GM19025 (cell line): Measurements from ENCODE around the gene LDLRAP1.

Source experiments
- ATAC-seq: cut with Tn5 transposase; IDR thresholded peaks from one replicate; pipeline ENCODE4 v1.9.1; 2021; ENCODE audit warnings: mild to moderate bottlenecking, low read depth, moderate library complexity; ENCODE audit not compliant: unreplicated experiment

Gene LDLRAP1

GRCh38 chr1:25523542-25523941, 19.9 kb upstream of the LDLRAP1 start:
- no peak for ATAC-seq

GRCh38 chr1:25524568-25525360, 18.6 kb upstream of the LDLRAP1 start:
- no peak for ATAC-seq

GRCh38 chr1:25525361-25525688, 18.1 kb upstream of the LDLRAP1 start:
- no peak for ATAC-seq

- ATAC-seq, result no peak
Observed at GRCh38 chr1:25526753-25527152, 16.7 kb upstream of the LDLRAP1 start.

- ATAC-seq, result no peak
Observed at GRCh38 chr1:25527226-25527846, 16.1 kb upstream of the LDLRAP1 start.

GRCh38 chr1:25527946-25528595, 15.3 kb upstream of the LDLRAP1 start:
- ATAC-seq, result no peak

- no peak for ATAC-seq
Observed at GRCh38 chr1:25528881-25529517, 14.4 kb upstream of the LDLRAP1 start.

- ATAC-seq, result no peak
Observed at GRCh38 chr1:25529518-25530185, 13.8 kb upstream of the LDLRAP1 start.

GRCh38 chr1:25530186-25531081, 13.0 kb upstream of the LDLRAP1 start:
- no peak for ATAC-seq

- no peak for ATAC-seq
Observed at GRCh38 chr1:25531082-25531461, 12.3 kb upstream of the LDLRAP1 start.

- no peak for ATAC-seq
Observed at GRCh38 chr1:25532970-25533369, 10.4 kb upstream of the LDLRAP1 start.

- no peak for ATAC-seq
Observed at GRCh38 chr1:25533775-25534409, 9.5 kb upstream of the LDLRAP1 start.

GRCh38 chr1:25534410-25534788, 9.0 kb upstream of the LDLRAP1 start:
- no peak for ATAC-seq

GRCh38 chr1:25536124-25536523, 7.3 kb upstream of the LDLRAP1 start:
- ATAC-seq, result no peak

- ATAC-seq, result no peak
Observed at GRCh38 chr1:25537153-25537831, 6.1 kb upstream of the LDLRAP1 start.

- no peak for ATAC-seq
Observed at GRCh38 chr1:25538191-25538767, 5.1 kb upstream of the LDLRAP1 start.

GRCh38 chr1:25540750-25541342, 2.6 kb upstream of the LDLRAP1 start:
- ATAC-seq, result no peak

- ATAC-seq, result no peak
Observed at GRCh38 chr1:25541425-25541824, 2.0 kb upstream of the LDLRAP1 start.
